IPS DF 19.7 (cell line): ENCODE results near the gene MRPL9.

Source experiments
- DNase-seq: peaks from one replicate; pipeline ENCODE4 v3.0.0-alpha.2; 2013; ENCODE audit warnings: low read depth, low spot score

Gene MRPL9

GRCh38 chr1:151733126-151733525, 30.2 kb downstream of the MRPL9 start:
- DNase-seq = no peak

DNA sequence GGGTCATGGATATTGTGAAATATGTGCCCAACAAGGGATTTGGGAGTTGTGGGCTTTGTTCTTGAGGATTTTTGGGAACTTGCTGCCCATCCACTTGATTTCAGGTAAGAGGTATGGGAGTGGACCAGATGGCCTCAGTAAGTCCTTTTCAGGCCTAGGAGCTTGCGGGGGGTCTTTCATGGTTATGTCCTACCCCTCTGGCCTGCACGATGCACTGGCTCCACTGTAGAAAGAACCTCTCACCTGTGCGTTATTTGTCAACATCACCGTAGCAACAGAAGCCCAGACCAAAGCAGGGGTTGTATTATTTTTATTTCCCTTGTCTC, 33.4 kb downstream of the MRPL9 start:
- no peak for DNase-seq

DNA sequence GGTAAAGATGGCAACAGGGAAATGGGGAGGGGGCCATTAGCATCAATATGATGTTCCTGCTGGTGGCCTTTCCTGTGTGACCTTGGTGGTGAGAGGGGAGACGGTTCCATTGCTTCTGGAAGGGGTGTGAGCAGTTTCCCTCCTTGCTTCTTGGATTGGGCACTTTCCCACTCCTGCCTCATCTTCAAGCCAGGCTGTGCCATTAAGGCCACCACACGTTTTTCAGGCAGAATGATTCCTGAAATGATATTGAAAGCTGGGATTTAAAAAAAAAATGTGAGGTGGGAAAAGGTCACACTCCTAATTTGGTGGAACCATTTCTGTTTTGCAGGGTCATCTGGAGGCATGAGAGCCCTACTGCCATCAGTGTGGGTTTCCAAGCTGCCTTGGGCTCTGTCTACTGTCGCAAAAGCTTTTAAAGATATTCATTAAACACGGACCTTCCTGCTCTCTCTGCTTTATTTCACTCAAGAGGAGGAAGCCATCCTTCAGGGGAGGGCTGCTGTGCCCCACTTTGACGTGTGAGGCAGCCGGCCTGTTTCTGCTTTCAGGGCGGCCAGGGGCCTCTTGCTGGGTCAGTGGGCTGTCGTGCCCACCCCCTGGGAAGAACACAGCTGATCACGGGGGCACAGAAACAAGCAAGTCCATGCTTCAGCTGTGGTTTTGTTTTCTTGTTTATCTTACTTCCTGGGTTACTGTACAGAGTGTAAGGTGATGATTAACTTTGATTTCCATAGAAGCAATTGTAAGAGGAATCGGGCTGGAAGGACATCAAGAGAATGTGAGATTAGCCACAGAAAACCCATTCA, 33.9 kb downstream of the MRPL9 start:
- no peak for DNase-seq

DNA sequence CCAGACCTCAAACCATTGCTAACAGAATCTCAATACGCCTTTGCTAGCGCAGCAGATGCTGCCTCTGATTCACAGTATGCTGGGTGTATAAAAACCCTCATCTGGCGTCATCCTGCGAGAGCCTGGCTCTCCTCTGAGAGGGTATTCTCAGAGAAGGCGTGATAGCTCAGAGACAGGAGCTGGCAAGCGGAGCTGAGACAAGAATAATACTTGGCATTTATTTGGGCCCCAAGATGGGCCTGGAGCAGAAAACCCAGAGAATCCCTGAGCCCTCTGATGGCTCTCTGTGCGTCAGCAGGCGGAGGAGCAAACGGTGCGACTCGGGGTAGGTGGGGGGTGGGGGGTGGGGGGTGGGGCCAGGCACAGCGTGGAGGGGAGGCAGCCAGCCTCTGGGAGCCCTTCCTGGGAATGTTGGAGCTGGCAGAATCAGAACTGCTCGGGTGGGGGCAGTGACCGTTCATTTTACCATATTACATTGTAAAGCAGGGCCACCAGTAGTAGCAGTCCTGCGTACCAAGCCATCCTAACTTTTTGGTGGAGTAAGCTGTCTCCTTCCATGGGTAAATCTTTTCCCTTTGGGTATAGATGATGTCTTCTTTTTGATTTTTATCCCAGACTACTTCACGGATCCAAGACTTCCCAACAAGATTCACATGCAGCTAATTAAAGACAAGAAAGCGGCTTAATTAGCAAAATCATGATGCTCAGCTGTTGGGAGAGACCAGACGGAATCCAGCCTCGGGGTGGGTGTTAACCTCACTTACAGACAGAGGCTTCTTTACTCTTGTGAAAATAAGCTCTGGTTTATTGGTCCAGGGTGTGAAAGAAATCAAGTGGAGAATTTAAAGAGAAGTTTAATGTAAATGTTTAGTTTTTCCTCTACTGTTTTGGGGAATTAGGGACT, 34.9 kb downstream of the MRPL9 start:
- no peak for DNase-seq

DNA sequence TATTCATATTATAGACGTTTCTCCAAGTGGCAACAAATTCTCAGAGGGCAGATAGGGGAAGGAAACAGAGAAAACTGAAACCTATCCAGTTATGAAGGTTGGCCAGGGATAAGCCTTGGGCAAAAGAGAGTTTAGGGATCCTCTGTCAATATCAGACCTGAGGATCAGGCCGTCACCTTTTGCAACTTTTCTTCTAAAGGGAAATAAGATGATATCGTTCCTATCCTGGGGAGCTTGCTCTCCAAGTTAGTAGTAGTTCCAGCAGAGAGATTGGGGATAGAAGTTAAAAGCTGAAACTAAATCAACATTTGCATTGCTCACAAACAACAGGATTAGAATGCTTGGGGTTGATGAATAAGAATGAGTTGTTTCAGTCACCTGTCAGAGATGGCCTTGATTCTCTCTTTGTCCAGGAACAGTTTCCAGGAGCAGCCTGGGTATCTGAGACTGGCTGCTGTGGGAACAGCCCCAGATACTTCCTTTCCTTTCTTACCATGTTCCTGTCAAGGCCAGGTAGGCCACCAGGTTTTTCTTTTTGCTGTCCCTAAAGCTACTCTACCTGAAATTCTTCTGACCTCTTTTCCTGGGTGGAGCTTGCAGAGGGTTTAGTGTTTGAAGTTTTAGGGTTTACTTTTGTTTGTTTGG, 39.4 kb downstream of the MRPL9 start:
- DNase-seq = no peak

DNA sequence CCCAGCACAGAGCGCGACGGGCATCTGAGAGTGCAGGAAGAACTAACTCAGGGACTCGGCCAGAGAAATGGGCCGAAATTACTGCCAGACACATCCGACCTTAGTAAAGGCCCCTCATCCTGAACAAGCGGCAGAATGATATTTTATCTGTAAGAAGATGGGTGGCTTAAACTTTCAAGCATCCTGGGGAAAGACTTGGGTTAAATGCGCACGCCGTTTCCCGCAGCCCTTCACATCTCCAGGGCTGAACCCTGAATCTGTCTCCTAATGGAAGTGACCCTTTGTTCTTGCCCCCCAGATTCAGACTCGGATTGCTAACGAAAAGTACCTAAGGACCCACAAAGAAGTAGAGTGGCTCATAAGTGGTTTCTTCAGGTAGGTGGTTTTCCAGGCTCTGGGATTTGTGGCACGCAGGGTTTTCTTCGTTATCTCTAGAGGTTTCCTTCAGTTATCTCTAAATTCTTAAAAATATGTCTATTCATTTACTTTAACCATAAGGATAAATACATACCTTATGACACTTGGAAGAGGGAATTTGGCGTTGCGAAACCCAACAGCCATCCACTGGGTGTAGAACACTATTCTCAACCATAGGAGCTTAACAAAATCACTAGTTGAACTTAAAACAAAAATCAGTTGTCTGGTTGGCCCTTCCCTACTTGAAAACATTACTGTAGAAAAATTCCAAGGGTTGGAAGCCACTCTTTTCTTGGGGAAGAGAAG, 41.3 kb downstream of the MRPL9 start:
- no peak for DNase-seq

- no peak for DNase-seq
Measured at GRCh38 chr1:151720974-151721787, 42.1 kb downstream of the MRPL9 start, which contains the start of gene RIIAD1. Gene RIIAD1, plus strand, starts transcription at chr1:151721522. Its CDS starts 15 bp downstream, at chr1:151721537.

DNA sequence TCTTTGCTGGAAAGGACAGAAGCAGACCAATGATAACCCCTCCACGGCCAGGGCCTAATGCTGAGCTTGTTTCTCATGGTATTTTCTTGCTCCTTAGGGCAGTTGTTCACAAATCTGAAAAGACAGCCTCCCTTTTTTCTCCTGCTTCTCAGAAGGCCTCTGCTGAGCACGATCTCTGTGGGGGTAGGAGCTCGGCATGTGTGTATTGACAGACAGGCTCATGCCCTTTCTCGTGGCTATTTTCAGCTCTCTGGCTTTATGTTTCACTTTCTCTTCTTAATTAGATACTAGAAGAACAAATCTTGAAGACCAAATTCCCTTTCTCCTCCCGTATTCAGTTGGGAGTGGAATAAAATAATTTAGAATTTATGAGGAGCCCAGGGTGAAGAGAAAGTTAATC, 42.7 kb downstream of the MRPL9 start:
- DNase-seq = no peak

- DNase-seq = no peak
Measured at GRCh38 chr1:151720125-151720524, 43.2 kb downstream of the MRPL9 start.

DNA sequence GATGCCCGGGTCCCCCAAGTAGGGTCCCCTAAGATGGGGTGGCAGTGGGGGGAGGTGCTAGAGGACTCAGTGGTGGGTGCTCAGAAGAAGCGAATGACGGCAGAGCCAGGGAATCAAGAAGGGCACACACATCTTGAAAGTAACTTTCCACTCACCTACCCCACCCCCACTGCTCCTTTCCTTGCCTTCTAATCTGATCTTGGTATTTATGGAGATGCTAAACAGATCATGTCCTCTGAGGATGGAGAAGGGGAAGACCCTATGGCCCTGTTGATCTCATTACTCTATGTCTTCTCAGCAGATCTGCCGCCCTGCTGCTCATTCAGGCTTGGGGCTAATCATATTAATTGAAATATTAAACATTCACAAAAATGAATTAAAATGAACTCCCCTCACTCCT, 44.6 kb downstream of the MRPL9 start:
- no peak for DNase-seq

- DNase-seq = no peak
Measured at GRCh38 chr1:151718011-151718431, 45.3 kb downstream of the MRPL9 start.

- DNase-seq = peak; percentile 35
Measured at GRCh38 chr1:151716771-151717631, 46.3 kb downstream of the MRPL9 start, which contains the start of gene CELF3. Gene CELF3, minus strand, starts transcription at chr1:151716803. Its CDS starts 783 bp downstream, at chr1:151716020.

GRCh38 chr1:151716405-151716762, 46.9 kb downstream of the MRPL9 start:
- DNase-seq = no peak

DNA sequence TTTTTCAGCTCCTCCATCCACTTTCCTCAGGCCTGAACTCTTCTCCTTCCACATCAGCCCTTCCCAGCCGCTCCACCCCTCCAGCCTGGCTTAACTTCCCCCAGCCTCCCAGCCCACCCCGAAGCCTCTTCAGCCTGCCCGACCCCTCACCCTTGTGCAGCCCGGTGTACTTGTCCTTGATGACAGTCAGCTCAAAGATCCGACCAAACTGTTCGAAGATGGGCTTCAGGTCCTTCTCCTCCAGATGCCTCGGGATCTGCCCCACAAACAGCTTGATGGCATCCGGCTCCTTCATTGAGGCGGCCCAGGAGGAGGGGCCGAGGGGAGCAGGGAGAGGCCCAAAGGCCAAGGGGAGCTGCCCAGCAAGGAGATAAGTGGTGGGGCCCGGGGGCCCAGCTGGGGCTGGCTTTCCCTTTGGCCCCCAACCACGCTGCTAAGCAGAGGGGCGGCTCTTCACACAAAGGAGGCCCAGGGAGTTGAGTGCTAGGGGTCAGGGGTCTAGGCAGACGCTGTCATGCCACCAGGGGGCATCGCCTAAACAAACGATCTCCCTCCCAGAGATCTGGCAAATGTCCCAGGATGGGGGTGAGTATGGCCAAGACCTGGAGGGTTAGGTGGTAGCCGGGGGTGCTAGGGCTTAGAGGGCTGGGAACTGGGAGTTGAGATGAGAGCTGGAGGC, 47.4 kb downstream of the MRPL9 start:
- no peak for DNase-seq

GRCh38 chr1:151714820-151715725, 48.2 kb downstream of the MRPL9 start:
- DNase-seq = no peak

- DNase-seq = no peak
Measured at GRCh38 chr1:151713874-151714273, 49.4 kb downstream of the MRPL9 start.

- no peak for DNase-seq
Measured at GRCh38 chr1:151713044-151713443, 50.3 kb downstream of the MRPL9 start.

DNA sequence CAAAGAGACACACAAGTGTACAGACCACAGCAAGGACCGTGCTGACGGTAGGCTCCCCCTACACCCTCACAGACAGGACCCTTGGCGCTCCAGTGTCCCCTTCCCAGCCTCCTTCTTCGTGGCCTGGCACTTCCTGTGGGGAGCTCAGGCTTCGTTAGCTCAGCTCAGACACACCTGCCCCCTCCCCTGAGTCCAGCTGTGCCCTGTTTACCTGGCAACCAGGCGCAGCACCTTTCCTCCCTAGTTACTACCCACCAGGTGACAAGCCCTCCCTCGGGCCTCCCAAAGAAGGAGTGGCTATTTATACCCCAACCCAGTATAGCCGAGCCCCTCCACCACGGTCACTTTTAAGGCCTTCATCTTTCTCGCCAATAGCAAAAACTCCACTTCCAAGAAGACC, 51.3 kb downstream of the MRPL9 start:
- DNase-seq = no peak
